Measurements from ENCODE around the gene TMEM54.

DNA sequence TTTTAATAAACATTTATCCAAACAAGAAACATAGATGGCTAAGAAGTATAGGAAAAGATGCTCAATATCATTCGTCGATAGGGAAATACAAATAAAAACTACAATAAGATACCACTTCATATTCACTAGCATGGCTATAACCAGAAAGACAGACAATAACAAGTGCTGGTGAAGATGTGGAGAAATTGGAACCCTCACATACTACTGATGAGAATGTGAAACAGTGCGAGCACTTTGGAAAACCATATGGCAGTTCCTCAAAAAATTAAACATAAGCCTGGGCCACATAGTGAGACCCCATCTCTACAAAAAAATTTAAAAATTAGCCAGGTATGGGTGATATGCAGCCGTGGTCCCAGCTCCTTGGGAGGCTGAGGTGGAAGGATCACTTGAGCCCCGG, 9.1 kb upstream of the TMEM54 start:
- no peak for TF ChIP-seq TCF7L2 (IDR thresholded peaks at IDR 0.05; ENCODE audit: low read depth, low read length)
- no peak for TF ChIP-seq POLR2A (conservative IDR thresholded peaks at IDR 0.05)

Data from K562 (cell line).